HCT116 (cell line): Measurements from ENCODE around the gene PARVB. TPM values are rescaled to one million over a fixed set of nuclear protein-coding genes. Genes with fewer than 3 reads are reported as not detected.

Experiments
- ATAC-seq: fragments of 200-7000 bp; cut with Tn5 transposase; 2 replicates; pipeline ENCODE4 v1.9.1; 2020; ENCODE audit warnings: mild to moderate bottlenecking, moderate library complexity
- BruUV-seq: library from RNA; stranded (reverse); fragments of 400-500 nt; replicated peaks from 2 replicates; lab custom pipeline; 2021; lab: Mats Ljungman, UMichigan
- CTCF ChIA-PET: fragments of 300-600 bp; sonication (Branson Sonifier 250); formaldehyde crosslinking; loops from one replicate; lab custom pipeline; 2021; ENCODE audit warnings: antibody characterized with exemption; lab: Charles Lee
- POLR2A ChIA-PET: fragments of 300-600, 350-600 bp; sonication (Branson Sonifier 250); formaldehyde crosslinking; loops from one replicate; lab custom pipeline; 2021; ENCODE audit warnings: antibody characterized with exemption; lab: Charles Lee
- RAD21 ChIA-PET, 2 experiments: fragments of 300-600 bp; sonication (Branson Sonifier 250); formaldehyde crosslinking; loops; one replicate each; lab custom pipeline; 2023; ENCODE audit warnings: low total read pairs in 2 of 2; ENCODE audit not compliant: uncharacterized antibody in 2 of 2, unreplicated experiment in 2 of 2, low non-redundant PET in 1 of 2; lab: Charles Lee
- DNase-seq: peaks from one replicate; pipeline ENCODE4 v3.0.0-alpha.2; 2010; ENCODE audit warnings: low read depth, low spot score
- H2AFZ ChIP-seq: fragments of 200-600 bp; shearing (Covaris generic), sonication (generic); 2 replicates; pipeline ENCODE4 v1.6.1; 2017; ENCODE audit warnings: low read depth, mixed run types, mixed read lengths, antibody characterized with exemption, low read length; ENCODE audit not compliant: poor library complexity, severe bottlenecking
- H3K27ac ChIP-seq: 2 replicates; pipeline ENCODE4 v1.5.1; 2012; ENCODE audit warnings: low read depth, low read length
- H3K27me3 ChIP-seq: fragments of 200-600 bp; sonication (generic); 2 replicates; pipeline ENCODE4 v1.6.1; 2016; ENCODE audit warnings: mixed run types, low read length, mixed read lengths; ENCODE audit not compliant: insufficient read depth
- H3K36me3 ChIP-seq, 2 experiments: fragments of 200-500 bp in 1 of 2; fragments of 200-600 bp in 1 of 2; sonication (Bioruptor generic) in 1 of 2; sonication (generic) in 1 of 2; 2 replicates each; pipeline versions ENCODE4 v1.5.1 to v1.6.1; 2014 to 2016; ENCODE audit warnings: low read length in 2 of 2, inconsistent platforms in 1 of 2, mixed read lengths in 1 of 2, mixed run types in 1 of 2; ENCODE audit not compliant: insufficient read depth in 2 of 2, control insufficient read depth in 1 of 2
- H3K4me1 ChIP-seq, 2 experiments: fragments of 200-600 bp in 1 of 2; sonication (generic) in 1 of 2; 2 replicates each; pipeline versions ENCODE4 v1.5.1 to v1.6.1; 2012 to 2017; ENCODE audit warnings: low read length in 2 of 2, inconsistent platforms in 1 of 2, mild to moderate bottlenecking in 1 of 2, mixed read lengths in 1 of 2, mixed run types in 1 of 2, moderate library complexity in 1 of 2; ENCODE audit not compliant: insufficient read depth in 2 of 2, control insufficient read depth in 1 of 2
- H3K4me2 ChIP-seq: fragments of 200-600 bp; sonication (generic); 2 replicates; pipeline ENCODE4 v1.6.1; 2017; ENCODE audit warnings: mixed run types, low read length, mixed read lengths
- H3K4me3 ChIP-seq, 2 experiments: fragments of 200-600 bp in 1 of 2; sonication (generic) in 1 of 2; replicated peaks in 1 of 2; 2 replicates each; pipeline ENCODE4 v1.5.1; 2011 to 2016; ENCODE audit warnings: low read length in 2 of 2, control low read depth in 1 of 2, low read depth in 1 of 2, mild to moderate bottlenecking in 1 of 2, mixed read lengths in 1 of 2, mixed run types in 1 of 2
- H3K79me2 ChIP-seq: fragments of 200-600 bp; sonication (generic); 2 replicates; pipeline ENCODE4 v1.6.1; 2017; ENCODE audit warnings: mild to moderate bottlenecking, mixed run types, low read length, moderate library complexity, mixed read lengths; ENCODE audit not compliant: insufficient read depth
- H3K9ac ChIP-seq: fragments of 200-600 bp; sonication (generic); 2 replicates; pipeline ENCODE4 v1.6.1; 2016; ENCODE audit warnings: low read length, mixed read lengths
- H3K9me2 ChIP-seq: fragments of 200-600 bp; sonication (generic), shearing (Covaris generic); 2 replicates; pipeline ENCODE4 v1.6.1; 2017; ENCODE audit warnings: mixed run types, mild to moderate bottlenecking, moderate library complexity; ENCODE audit not compliant: insufficient read depth
- H3K9me3 ChIP-seq, 2 experiments: fragments of 200-500 bp in 1 of 2; fragments of 200-600 bp in 1 of 2; sonication (Bioruptor generic) in 1 of 2; sonication (generic) in 1 of 2; 2 replicates each; pipeline ENCODE4 v1.6.1; 2014 to 2017; ENCODE audit warnings: low read length in 2 of 2, mixed read lengths in 2 of 2, inconsistent platforms in 1 of 2, low read depth in 1 of 2, mild to moderate bottlenecking in 1 of 2, mixed run types in 1 of 2, moderate library complexity in 1 of 2; ENCODE audit not compliant: control insufficient read depth in 1 of 2, insufficient read depth in 1 of 2
- H4K20me1 ChIP-seq: fragments of 200-600 bp; sonication (generic), shearing (Covaris generic); 2 replicates; pipeline ENCODE4 v1.6.1; 2017; ENCODE audit warnings: mixed run types, mild to moderate bottlenecking, moderate library complexity; ENCODE audit not compliant: insufficient read depth
- ATF3 ChIP-seq: IDR thresholded peaks from 2 replicates; pipeline ENCODE4 v1.6.1; 2012
- CBX3 ChIP-seq: IDR thresholded peaks from 2 replicates; pipeline ENCODE4 v1.6.1; 2012; ENCODE audit warnings: low read depth
- CEBPB ChIP-seq: IDR thresholded peaks from 2 replicates; pipeline ENCODE4 v1.6.1; 2012; ENCODE audit warnings: low read depth
- FOSL1 ChIP-seq: IDR thresholded peaks from 2 replicates; pipeline ENCODE4 v1.6.1; 2012; ENCODE audit warnings: low read depth
- JUND ChIP-seq: IDR thresholded peaks from 2 replicates; pipeline ENCODE4 v1.6.1; 2012
- MAX ChIP-seq: IDR thresholded peaks from 2 replicates; pipeline ENCODE4 v1.6.1; 2012
- POLR2A ChIP-seq: IDR thresholded peaks from 2 replicates; pipeline ENCODE4 v1.7.0; 2011; ENCODE audit warnings: borderline replicate concordance; ENCODE audit not compliant: insufficient read depth, insufficient read length; ENCODE audit errors: extremely low read depth
- POLR2AphosphoS5 ChIP-seq: IDR thresholded peaks from 2 replicates; pipeline ENCODE4 v1.6.1; 2011; ENCODE audit warnings: mild to moderate bottlenecking, low read depth, low read length, moderate library complexity
- REST ChIP-seq: IDR thresholded peaks from 2 replicates; pipeline ENCODE4 v1.6.1; 2012; ENCODE audit warnings: low read depth
- SIN3A ChIP-seq: IDR thresholded peaks from 2 replicates; pipeline ENCODE4 v1.6.1; 2012; ENCODE audit warnings: low read depth
- SP1 ChIP-seq: IDR thresholded peaks from 2 replicates; pipeline ENCODE4 v1.6.1; 2012; ENCODE audit warnings: low read depth
- SRF ChIP-seq: IDR thresholded peaks from 2 replicates; pipeline ENCODE4 v1.6.1; 2012; ENCODE audit warnings: low read depth
- YY1 ChIP-seq: IDR thresholded peaks from 2 replicates; pipeline ENCODE4 v1.6.1; 2011; ENCODE audit warnings: low read length, low read depth, moderate library complexity, mild to moderate bottlenecking; ENCODE audit not compliant: insufficient replicate concordance; ENCODE audit errors: extremely low read depth
- ZFX ChIP-seq: fragments of 450-650 bp; IDR thresholded peaks from 2 replicates; pipeline ENCODE4 v1.6.1; 2017
- ZNF274 ChIP-seq: fragments of 200-500 bp; sonication (Bioruptor generic); IDR thresholded peaks from 2 replicates; pipeline ENCODE4 v1.6.1; 2014; ENCODE audit warnings: mild to moderate bottlenecking, low read depth, low read length, inconsistent platforms
- intact Hi-C: fragments of 100-400 bp; cut with micrococcal nuclease; formaldehyde crosslinking; loops from 2 replicates; pipeline ENCODE4 v1.10.0; 2022
- total RNA-seq: library from RNA; stranded (reverse); gene quantifications from one replicate; pipeline ENCODE4 v1.2.1, GENCODE V29; 2021; ENCODE audit not compliant: unreplicated experiment

PARVB gene
- total RNA-seq, 1 experiment from 2014 or later = 21.4 TPM

- no peak overlapping the region for H2AFZ ChIP-seq
- H3K79me2 ChIP-seq = peaks cover 6% of the 10 kb centered on the region; the same call in 1 of the 2 replicates
- H3K4me3 ChIP-seq = peak overlapping the region in 1 of 2 experiments; percentile 31; a peak in 2 of 4 replicates
- no peaks in the 10 kb centered on the region for H3K36me3 ChIP-seq
- peak; percentile 69 for DNase-seq
- no peaks in the 10 kb centered on the region for H3K27me3 ChIP-seq
- 0 out of 2 replicates have a peak overlapping the region, but pooled peaks have one; percentile 3 for H3K27ac ChIP-seq
- peak overlapping the region; percentile 30 for H3K9ac ChIP-seq
- no TSS peak for BruUV-seq
- intact Hi-C loops = no loop called here
- peaks cover 12 to 18% of the 10 kb centered on the region in 2 experiments for H3K4me1 ChIP-seq
- ATAC-seq = peak; percentile 97
- CTCF ChIA-PET = interaction anchor here (1.5 kb wide), 1 partner anchor 44 kb away, joined by 6 read pairs; no protein-coding TSS in a partner anchor
- no peaks in the 10 kb centered on the region for H3K9me3 ChIP-seq
- H3K4me2 ChIP-seq = peak overlapping the region; percentile 71
- POLR2A ChIA-PET = no interaction called here
- H3K9me2 ChIP-seq = no peaks in the 10 kb centered on the region
- H4K20me1 ChIP-seq = peaks cover 6% of the 10 kb centered on the region; the same call in 1 of the 2 replicates
- TF ChIP-seq SRF (peak; percentile 53; the same call in 1 of the 2 replicates), MAX (peak; percentile 66; the same call in 1 of the 2 replicates), ZNF274 (no peak), FOSL1 (peak; percentile 97), SIN3A (0 out of 2 replicates have a peak, but pooled peaks have one; percentile 43), ZFX (no peak), CBX3 (peak; percentile 86), REST (no peak), JUND (peak; percentile 87), ATF3 (peak; percentile 85), POLR2AphosphoS5 (peak; percentile 52; the same call in 1 of the 2 replicates), SP1 (peak; percentile 71), POLR2A (no peak), YY1 (no peak), CEBPB (0 out of 2 replicates have a peak, but pooled peaks have one; percentile 33)
- RAD21 ChIA-PET = interaction anchor here in 1 of 2 experiments (0.6 kb wide), 1 partner anchor 584 kb away, joined by 7 read pairs; no protein-coding TSS in a partner anchor
These were observed 13.6 kb downstream of the PARVB start for GRCh38 chr22:44037519-44038375.
